Putamen (tissue), 1 donor: Measurements from ENCODE around the gene PSRC1.

Source experiments
- DNase-seq: peaks from one replicate; pipeline ENCODE4 v3.0.0-alpha.2; 2016; ENCODE audit warnings: low spot score

The PSRC1 gene

DNA sequence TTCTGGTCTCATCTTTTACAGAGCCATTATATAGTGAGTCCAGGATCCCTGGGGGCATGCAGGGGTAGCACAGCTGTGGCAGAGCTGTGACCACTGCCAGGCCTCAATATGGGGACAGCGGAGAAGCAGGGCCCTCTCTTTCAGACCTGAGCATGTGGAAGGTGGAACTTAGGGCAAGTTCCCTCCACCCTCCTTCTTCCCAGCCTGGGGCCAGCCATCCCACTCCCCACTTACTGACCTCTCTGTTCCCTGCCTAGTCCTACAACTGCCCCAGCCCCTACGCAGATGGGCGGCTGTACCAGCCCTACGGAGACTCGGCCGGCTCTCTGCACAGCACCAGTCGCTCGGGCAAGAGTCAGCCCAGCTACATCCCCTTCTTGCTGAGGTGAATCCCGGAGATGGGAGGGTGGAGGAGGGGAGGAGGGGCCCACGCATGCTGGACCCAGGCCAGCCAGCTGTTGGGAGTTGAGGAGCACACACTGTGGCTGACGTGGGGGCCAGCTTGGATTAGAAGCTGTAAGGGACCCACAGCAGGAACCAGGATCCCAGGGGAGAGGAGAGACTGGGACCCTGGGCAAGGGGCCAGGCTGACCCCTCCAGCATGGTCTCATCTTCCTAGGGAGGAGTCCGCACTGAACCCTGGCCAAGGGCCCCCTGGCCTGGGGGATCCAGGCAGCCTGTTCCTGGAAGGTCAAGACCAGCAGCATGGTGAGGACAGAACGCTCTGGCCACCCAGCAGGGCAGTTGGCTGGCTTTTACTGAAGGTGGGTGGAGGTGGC is 10.7 kb downstream of the PSRC1 start:
- no peak for DNase-seq

DNA sequence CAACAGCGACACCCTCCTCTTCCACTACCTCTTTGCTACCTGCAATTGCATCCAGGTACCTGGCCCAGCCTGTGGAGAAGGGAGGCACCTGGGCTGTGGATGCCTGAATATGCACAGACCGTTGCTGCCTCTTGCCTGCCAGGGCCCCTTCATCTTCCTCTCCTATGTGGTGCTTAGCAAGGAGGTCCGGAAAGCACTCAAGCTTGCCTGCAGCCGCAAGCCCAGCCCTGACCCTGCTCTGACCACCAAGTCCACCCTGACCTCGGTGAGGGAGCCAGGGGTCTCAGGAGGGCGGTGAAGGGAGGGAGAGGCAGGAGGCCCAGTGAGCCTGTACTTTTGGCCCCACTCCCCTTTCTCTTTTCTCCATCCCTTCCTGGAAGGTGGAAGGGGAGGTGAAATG is 11.5 kb downstream of the PSRC1 start:
- no peak for DNase-seq

DNA sequence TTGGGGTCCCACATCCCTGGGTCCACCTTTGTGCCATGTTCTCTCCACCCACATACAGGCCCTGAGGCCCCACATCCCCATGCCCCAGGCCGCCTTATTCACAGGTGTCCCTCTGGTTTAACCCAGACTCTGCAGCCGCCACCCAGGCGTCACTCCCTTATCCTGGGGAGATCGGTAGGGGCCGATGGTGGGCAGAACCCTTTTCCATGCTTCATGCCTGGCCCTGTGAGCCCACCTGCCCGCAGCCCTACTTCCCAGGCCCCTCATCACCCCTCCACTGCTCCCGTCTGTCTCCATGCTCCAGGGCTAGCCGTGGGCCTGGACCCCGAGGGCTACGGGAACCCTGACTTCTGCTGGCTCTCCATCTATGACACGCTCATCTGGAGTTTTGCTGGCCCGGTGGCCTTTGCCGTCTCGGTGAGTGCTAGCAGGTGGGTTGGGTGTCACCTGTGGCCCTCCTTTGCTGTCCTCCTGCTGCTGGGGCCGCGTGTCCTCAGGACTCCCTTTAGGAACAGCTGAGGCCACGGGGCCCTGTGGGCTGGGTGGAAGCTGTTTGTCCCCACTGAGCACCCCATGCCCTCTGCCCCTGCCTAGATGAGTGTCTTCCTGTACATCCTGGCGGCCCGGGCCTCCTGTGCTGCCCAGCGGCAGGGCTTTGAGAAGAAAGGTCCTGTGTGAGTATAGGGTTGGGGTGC is 12.2 kb downstream of the PSRC1 start:
- DNase-seq = no peak

DNA sequence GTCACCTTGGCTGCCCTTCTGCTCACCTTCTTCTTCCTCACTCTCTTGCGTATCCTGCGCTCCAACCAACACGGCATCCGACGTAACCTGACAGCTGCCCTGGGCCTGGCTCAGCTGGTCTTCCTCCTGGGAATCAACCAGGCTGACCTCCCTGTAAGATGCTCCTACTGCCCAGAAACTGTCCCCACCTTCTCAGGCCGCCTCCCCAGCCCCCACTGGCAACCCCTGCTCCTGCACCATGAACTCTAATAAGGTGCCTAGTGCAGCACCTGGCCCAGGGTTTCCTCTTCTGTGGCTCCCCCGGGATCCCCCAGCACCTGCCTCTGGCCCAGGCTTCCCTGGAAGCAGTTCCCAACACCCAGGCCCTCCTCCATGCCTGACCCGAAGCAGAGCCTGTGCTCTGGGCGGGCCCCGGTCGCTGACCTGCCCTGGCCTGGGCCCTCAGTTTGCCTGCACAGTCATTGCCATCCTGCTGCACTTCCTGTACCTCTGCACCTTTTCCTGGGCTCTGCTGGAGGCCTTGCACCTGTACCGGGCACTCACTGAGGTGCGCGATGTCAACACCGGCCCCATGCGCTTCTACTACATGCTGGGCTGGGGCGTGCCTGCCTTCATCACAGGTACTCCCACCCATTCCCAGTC is 12.8 kb downstream of the PSRC1 start:
- DNase-seq = no peak

GRCh38 chr1:109269212-109269980 is 13.5 kb downstream of the PSRC1 start:
- DNase-seq = no peak

DNA sequence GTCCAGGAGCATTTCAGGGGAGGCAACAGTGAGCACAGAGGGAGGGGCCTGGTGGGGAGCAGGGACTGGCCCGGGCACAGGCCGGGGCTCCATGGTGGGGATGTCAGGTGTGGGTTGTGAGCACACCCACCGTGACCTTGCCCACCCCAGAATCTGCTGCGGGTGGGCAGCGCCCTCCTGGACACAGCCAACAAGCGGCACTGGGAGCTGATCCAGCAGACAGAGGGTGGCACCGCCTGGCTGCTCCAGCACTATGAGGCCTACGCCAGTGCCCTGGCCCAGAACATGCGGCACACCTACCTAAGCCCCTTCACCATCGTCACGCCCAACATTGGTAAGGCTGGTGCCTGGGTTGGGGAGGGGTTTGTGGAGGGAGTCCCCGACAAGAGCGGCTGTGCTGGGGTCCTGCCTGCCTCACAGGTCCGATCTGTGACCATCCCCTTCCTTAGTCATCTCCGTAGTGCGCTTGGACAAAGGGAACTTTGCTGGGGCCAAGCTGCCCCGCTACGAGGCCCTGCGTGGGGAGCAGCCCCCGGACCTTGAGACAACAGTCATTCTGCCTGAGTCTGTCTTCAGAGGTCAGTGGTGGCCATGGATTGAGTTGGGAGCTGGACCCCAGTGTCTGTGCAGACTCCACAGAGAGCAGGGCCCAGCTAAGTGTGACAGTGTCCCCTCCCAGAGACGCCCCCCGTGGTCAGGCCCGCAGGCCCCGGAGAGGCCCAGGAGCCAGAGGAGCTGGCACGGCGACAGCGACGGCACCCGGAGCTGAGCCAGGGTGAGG is 14.3 kb downstream of the PSRC1 start:
- DNase-seq = no peak

DNA sequence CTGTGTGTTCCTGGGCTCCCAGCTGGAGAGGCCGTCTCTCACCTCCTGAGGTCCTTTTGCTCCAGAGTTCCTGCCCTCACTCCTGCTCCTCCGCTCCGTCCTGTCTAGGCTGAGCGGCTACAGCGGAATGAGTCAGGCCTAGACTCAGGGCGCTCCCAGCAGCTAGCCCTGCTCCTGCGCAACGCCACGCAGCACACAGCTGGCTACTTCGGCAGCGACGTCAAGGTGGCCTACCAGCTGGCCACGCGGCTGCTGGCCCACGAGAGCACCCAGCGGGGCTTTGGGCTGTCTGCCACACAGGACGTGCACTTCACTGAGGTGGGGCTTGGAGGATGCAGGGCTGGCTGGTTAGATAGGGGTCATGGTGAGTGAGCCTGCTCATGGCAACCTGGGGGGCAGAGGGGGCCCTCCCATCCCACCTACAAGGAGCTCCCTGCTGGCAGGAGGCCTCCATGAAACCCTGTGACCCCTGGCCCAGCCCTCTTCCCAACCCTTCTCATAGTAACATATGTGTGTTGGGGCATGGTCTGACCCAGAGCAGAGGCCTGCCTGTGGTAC is 15.1 kb downstream of the PSRC1 start:
- DNase-seq = no peak

GRCh38 chr1:109266965-109267364 is 16.0 kb downstream of the PSRC1 start:
- DNase-seq = no peak

DNA sequence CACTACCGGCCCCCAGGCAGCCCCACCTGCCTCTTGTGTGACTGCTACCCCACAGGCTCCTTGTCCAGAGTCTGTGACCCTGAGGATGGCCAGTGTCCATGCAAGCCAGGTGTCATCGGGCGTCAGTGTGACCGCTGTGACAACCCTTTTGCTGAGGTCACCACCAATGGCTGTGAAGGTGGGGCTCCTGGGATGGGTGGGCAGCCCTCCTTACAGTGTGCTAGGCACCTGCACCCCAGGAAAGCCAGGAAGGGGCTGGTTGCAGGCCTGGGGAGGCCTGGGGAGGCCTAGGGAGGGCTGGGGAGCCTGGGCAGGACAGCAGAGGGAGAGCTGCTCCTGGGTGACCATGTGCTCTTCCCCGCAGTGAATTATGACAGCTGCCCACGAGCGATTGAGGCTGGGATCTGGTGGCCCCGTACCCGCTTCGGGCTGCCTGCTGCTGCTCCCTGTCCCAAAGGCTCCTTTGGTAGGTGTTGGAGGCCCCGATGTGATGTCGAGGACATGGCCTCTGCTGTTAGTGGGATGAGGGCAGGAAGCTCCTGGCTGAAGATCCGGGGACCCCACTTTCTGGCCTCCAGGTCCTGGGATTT is 17.1 kb downstream of the PSRC1 start:
- no peak for DNase-seq

GRCh38 chr1:109265016-109265415 is 17.9 kb downstream of the PSRC1 start:
- DNase-seq = no peak

GRCh38 chr1:109264379-109264755 is 18.6 kb downstream of the PSRC1 start:
- DNase-seq = no peak

GRCh38 chr1:109263597-109264378 is 19.2 kb downstream of the PSRC1 start:
- peak; percentile 88 for DNase-seq

- DNase-seq = no peak
Observed at GRCh38 chr1:109263234-109263596, 19.7 kb downstream of the PSRC1 start.

- DNase-seq = no peak
Observed at GRCh38 chr1:109262231-109263055, 20.5 kb downstream of the PSRC1 start.

- no peak for DNase-seq
Observed at GRCh38 chr1:109261578-109261977, 21.4 kb downstream of the PSRC1 start.

DNA sequence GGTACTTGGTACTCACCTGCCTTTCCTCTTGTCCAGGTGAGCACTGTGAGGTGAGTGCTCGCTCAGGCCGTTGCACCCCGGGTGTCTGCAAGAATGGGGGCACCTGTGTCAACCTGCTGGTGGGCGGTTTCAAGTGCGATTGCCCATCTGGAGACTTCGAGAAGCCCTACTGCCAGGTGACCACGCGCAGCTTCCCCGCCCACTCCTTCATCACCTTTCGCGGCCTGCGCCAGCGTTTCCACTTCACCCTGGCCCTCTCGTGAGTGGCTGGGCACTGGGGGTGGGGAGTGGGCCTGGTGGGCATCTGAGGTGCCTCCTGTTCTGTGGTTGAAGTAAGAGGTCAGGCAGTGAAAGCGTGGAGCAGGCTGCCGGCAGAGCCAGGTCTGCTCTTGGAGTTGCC is 21.9 kb downstream of the PSRC1 start:
- DNase-seq = no peak

DNA sequence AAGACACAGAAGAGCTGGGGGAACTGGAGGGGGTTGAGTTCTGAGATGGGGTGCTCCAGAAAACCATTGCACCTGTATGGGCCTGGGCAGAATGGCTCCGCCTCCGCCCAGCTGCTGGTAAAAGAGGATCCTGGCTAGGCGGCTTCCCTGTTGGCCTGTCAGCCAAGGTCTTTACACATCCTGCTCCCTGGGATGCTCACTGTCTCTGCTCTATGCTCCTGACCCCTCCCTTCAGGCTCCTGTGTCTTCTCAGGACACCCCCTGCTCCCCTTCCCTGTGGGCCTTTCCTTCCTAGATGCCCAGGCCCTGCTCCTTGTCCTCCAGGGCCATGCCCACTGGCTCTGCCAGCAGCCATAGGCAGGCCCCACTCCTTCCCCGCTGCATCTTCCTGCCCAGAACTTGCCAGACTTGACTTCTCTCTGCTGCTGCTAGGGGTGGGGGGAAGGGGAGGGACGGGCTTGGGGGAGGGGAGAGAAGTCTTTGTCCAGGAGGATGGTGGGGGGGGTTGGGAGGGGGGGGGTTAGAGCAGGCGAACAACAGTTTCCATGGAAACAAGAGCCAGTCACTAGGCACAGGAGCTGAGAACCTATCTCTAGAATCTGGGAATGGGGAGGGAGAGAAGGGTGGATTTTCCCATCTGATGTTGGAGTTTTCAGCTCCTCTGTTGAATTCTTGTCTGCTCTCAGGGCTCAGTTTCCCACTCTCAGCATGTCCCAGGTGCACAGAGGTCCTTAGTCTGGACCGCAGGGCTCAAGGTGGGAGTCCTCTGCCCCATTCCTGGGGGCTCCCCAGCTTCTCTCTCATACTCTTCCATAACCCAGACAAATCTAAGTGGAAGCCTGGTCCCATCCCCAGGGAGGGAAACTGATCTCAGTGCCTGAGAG is 23.0 kb downstream of the PSRC1 start:
- no peak for DNase-seq
